H9 (cell line): ENCODE data around the gene CADPS. TPM values are rescaled to one million over a fixed set of nuclear protein-coding genes. Genes with fewer than 3 reads are reported as not detected.

Source experiments
- DNase-seq: peaks from one replicate; pipeline ENCODE4 v3.0.0-alpha.2; 2017
- H2AFZ ChIP-seq: one replicate; pipeline ENCODE4 v1.6.1; 2013; ENCODE audit warnings: mild to moderate bottlenecking, low read length, control low read depth, moderate library complexity
- H2AK5ac ChIP-seq: 2 replicates; pipeline ENCODE4 v1.6.1; 2013; ENCODE audit warnings: low read length, control low read depth, mixed read lengths; ENCODE audit not compliant: insufficient read length
- H2BK120ac ChIP-seq: one replicate; pipeline ENCODE4 v1.6.1; 2013; ENCODE audit warnings: low read depth, mild to moderate bottlenecking, low read length, control low read depth, inconsistent platforms; ENCODE audit not compliant: poor library complexity, severe bottlenecking
- H2BK12ac ChIP-seq: 2 replicates; pipeline ENCODE4 v1.6.1; 2013; ENCODE audit warnings: low read length, control low read depth, mixed read lengths, low read depth; ENCODE audit not compliant: insufficient read length
- H2BK15ac ChIP-seq: 2 replicates; pipeline ENCODE4 v1.6.1; 2013; ENCODE audit warnings: low read depth, low read length, control low read depth
- H2BK20ac ChIP-seq: one replicate; pipeline ENCODE4 v1.6.1; 2013; ENCODE audit warnings: low read depth, mild to moderate bottlenecking, low read length, control low read depth, inconsistent platforms; ENCODE audit not compliant: poor library complexity, severe bottlenecking
- H2BK5ac ChIP-seq: 2 replicates; pipeline ENCODE4 v1.6.1; 2013; ENCODE audit warnings: low read length, control low read depth, mixed read lengths; ENCODE audit not compliant: insufficient read length
- H3K14ac ChIP-seq: 2 replicates; pipeline ENCODE4 v1.6.1; 2013; ENCODE audit warnings: low read length, control low read depth; ENCODE audit not compliant: insufficient read depth
- H3K18ac ChIP-seq: 2 replicates; pipeline ENCODE4 v1.6.1; 2013; ENCODE audit warnings: low read depth, mild to moderate bottlenecking, mixed read lengths, low read length, control low read depth; ENCODE audit not compliant: insufficient read length
- H3K23ac ChIP-seq: 2 replicates; pipeline ENCODE4 v1.6.1; 2013; ENCODE audit warnings: low read length, control low read depth, mixed read lengths, low read depth; ENCODE audit not compliant: insufficient read length
- H3K23me2 ChIP-seq: 2 replicates; pipeline ENCODE4 v1.6.1; 2013; ENCODE audit warnings: low read depth, mild to moderate bottlenecking, mixed read lengths, low read length, control low read depth; ENCODE audit not compliant: insufficient read length, poor library complexity, severe bottlenecking
- H3K27ac ChIP-seq: 2 replicates; pipeline ENCODE4 v1.5.1; 2013; ENCODE audit warnings: low read length, control low read depth, mixed read lengths, low read depth; ENCODE audit not compliant: insufficient read length
- H3K27me3 ChIP-seq: 2 replicates; pipeline ENCODE4 v1.6.1; 2013; ENCODE audit warnings: low read length, control low read depth, inconsistent platforms; ENCODE audit not compliant: insufficient read depth
- H3K4ac ChIP-seq: 2 replicates; pipeline ENCODE4 v1.6.1; 2013; ENCODE audit warnings: low read depth, mild to moderate bottlenecking, control low read depth, inconsistent platforms, low read length, moderate library complexity
- H3K4me1 ChIP-seq: 2 replicates; pipeline ENCODE4 v1.6.1; 2013; ENCODE audit warnings: low read length, control low read depth, inconsistent platforms; ENCODE audit not compliant: insufficient read depth
- H3K4me2 ChIP-seq: 2 replicates; pipeline ENCODE4 v1.6.1; 2013; ENCODE audit warnings: low read length, control low read depth, mixed read lengths; ENCODE audit not compliant: insufficient read length, insufficient read depth
- H3K56ac ChIP-seq: 2 replicates; pipeline ENCODE4 v1.6.1; 2013; ENCODE audit warnings: low read depth, mild to moderate bottlenecking, mixed read lengths, low read length, control low read depth; ENCODE audit not compliant: insufficient read length
- H3K79me1 ChIP-seq: 2 replicates; pipeline ENCODE4 v1.6.1; 2013; ENCODE audit warnings: low read depth, mild to moderate bottlenecking, moderate library complexity, low read length, control low read depth, inconsistent platforms; ENCODE audit not compliant: insufficient read depth, poor library complexity, severe bottlenecking
- H3K79me2 ChIP-seq: 2 replicates; pipeline ENCODE4 v1.6.1; 2013; ENCODE audit warnings: low read length, control low read depth, inconsistent platforms; ENCODE audit not compliant: insufficient read depth
- H3K9ac ChIP-seq: 2 replicates; pipeline ENCODE4 v1.6.1; 2013; ENCODE audit warnings: low read length, control low read depth, mixed read lengths; ENCODE audit not compliant: insufficient read length; ENCODE audit errors: extremely low read depth
- H3K9me3 ChIP-seq: one replicate; pipeline ENCODE4 v1.6.1; 2013; ENCODE audit warnings: low read depth, low read length, inconsistent platforms; ENCODE audit not compliant: control insufficient read depth
- H3T11ph ChIP-seq: one replicate; pipeline ENCODE4 v1.6.1; 2013; ENCODE audit warnings: mild to moderate bottlenecking, low read length, control low read depth, inconsistent platforms
- H4K20me1 ChIP-seq: one replicate; pipeline ENCODE4 v1.6.1; 2013; ENCODE audit not compliant: control insufficient read depth, insufficient read length, insufficient read depth
- H4K5ac ChIP-seq: 2 replicates; pipeline ENCODE4 v1.6.1; 2013; ENCODE audit warnings: low read depth, mild to moderate bottlenecking, mixed read lengths, low read length, control low read depth; ENCODE audit not compliant: insufficient read length
- H4K8ac ChIP-seq: replicated peaks from 2 replicates; pipeline ENCODE4 v1.6.1; 2013; ENCODE audit warnings: low read length, control low read depth, mixed read lengths, low read depth; ENCODE audit not compliant: insufficient read length
- H4K91ac ChIP-seq: 2 replicates; pipeline ENCODE4 v1.6.1; 2013; ENCODE audit warnings: low read depth, mild to moderate bottlenecking, moderate library complexity, mixed read lengths, low read length, control low read depth; ENCODE audit not compliant: insufficient read length
- H3K27ac Mint-ChIP-seq, 3 experiments: 2 replicates in 2 of 3; 3 replicates in 1 of 3; pipeline ENCODE4 v1.8.0; 2020 to 2021; ENCODE audit warnings: mixed read lengths in 3 of 3, mild to moderate bottlenecking in 1 of 3, moderate library complexity in 1 of 3
- H3K27me3 Mint-ChIP-seq: 2 replicates; pipeline ENCODE4 v1.8.0; 2021; ENCODE audit warnings: low read depth, mild to moderate bottlenecking, moderate library complexity, mixed read lengths
- H3K36me3 Mint-ChIP-seq, 3 experiments: 2 replicates in 2 of 3; 3 replicates in 1 of 3; pipeline ENCODE4 v1.8.0; 2020 to 2021; ENCODE audit warnings: low read depth in 3 of 3, mixed read lengths in 3 of 3; ENCODE audit not compliant: insufficient read depth in 1 of 3
- H3K4me1 Mint-ChIP-seq, 2 experiments: 2 replicates each; pipeline ENCODE4 v1.8.0; 2020; ENCODE audit warnings: mixed read lengths in 2 of 2
- H3K4me3 Mint-ChIP-seq, 2 experiments: 2 replicates in 1 of 2; 3 replicates in 1 of 2; pipeline ENCODE4 v1.8.0; 2020 to 2021; ENCODE audit warnings: mild to moderate bottlenecking in 2 of 2, mixed read lengths in 2 of 2, moderate library complexity in 1 of 2
- H3K9me3 Mint-ChIP-seq, 2 experiments: 2 replicates in 1 of 2; 3 replicates in 1 of 2; pipeline ENCODE4 v1.8.0; 2020; ENCODE audit warnings: mild to moderate bottlenecking in 2 of 2, mixed read lengths in 2 of 2, moderate library complexity in 1 of 2
- CTCF ChIP-seq: fragments of 200-600 bp; sonication (generic); conservative IDR thresholded peaks from 3 replicates; pipeline ENCODE4 v1.8.0; 2021; ENCODE audit warnings: antibody characterized with exemption, mild to moderate bottlenecking
- WGBS: extraction: QIAGEN DNeasy Blood & Tissue Kit; methylation state at CpG from one replicate; pipeline ENCODE4 v1.1.7; 2013; ENCODE audit warnings: missing lambda C conversion rate, low lambda C conversion rate, mixed read lengths; ENCODE audit not compliant: insufficient read length; ENCODE audit errors: extremely low coverage; 5-methylcytosine and 5-hydroxymethylcytosine counted together
- total RNA-seq: library from RNA; stranded (reverse); gene quantifications from 2 replicates; pipeline ENCODE4 v1.2.1, GENCODE V29; 2021

The CADPS gene
- total RNA-seq, 1 experiment from 2014 or later, result 6.6 TPM

- H4K20me1 ChIP-seq, result no peaks in the 10 kb centered on the region
- peaks cover 67 to 87% of the 10 kb centered on the region in 2 experiments for H3K4me1 Mint-ChIP-seq
Observed at GRCh38 chr3:62371720-62372591, 503.3 kb downstream of the CADPS start.

More at GRCh38 chr3:62371720-62372591, 503.3 kb downstream of the CADPS start:
- H3K27me3 Mint-ChIP-seq, result peaks cover 100% of the 10 kb centered on the region
- peak; percentile 53 for DNase-seq
- H3K27ac Mint-ChIP-seq, result no peak overlapping the region
- H3K9me3 Mint-ChIP-seq, result peaks cover 6 to 9% of the 10 kb centered on the region in 2 experiments; a peak in 4 of 5 replicates
- H3K36me3 Mint-ChIP-seq, result no peaks in the 10 kb centered on the region; a peak in 2 of 7 replicates
- H3K4me3 Mint-ChIP-seq, result peak overlapping the region in 1 of 2 experiments; percentile 77; a peak in 4 of 5 replicates
- H2AK5ac ChIP-seq, result no peak overlapping the region
- no peak overlapping the region for H2BK120ac ChIP-seq
- no peak overlapping the region for H4K5ac ChIP-seq
- peak overlapping the region; percentile 51 for H3K4me2 ChIP-seq
- no peak overlapping the region for H2BK15ac ChIP-seq
- H3K27me3 ChIP-seq, result peaks cover 96% of the 10 kb centered on the region
- H3K18ac ChIP-seq, result no peak overlapping the region
- H3K9me3 ChIP-seq, result no peaks in the 10 kb centered on the region
- no peak overlapping the region for H2BK12ac ChIP-seq
- H3K4me1 ChIP-seq, result no peaks in the 10 kb centered on the region; the same call in 1 of the 2 replicates
- H3K23ac ChIP-seq, result no peak overlapping the region
- no CpG with 5 or more reads among the region's 66 CpGs for WGBS
- H3K9ac ChIP-seq, result no peak overlapping the region
- no peaks in the 10 kb centered on the region for H3K79me2 ChIP-seq
- no peak overlapping the region for H4K91ac ChIP-seq
- no peak overlapping the region for H2BK5ac ChIP-seq
- no peak overlapping the region for H2BK20ac ChIP-seq
- H3K79me1 ChIP-seq, result no peaks in the 10 kb centered on the region
- TF ChIP-seq CTCF, result no peak
- no peak overlapping the region for H3K56ac ChIP-seq
- H3K14ac ChIP-seq, result no peak overlapping the region; the same call in 1 of the 2 replicates
- H4K8ac ChIP-seq, result no peak overlapping the region
- peaks cover 10% of the 10 kb centered on the region for H3K23me2 ChIP-seq
- H3T11ph ChIP-seq, result no peak overlapping the region
- H3K27ac ChIP-seq, result no peak overlapping the region
- no peak overlapping the region for H3K4ac ChIP-seq
- H2AFZ ChIP-seq, result no peak overlapping the region
